ENCODE results near the gene PIP5K1B.

Gene PIP5K1B

GRCh38 chr9:68708513-68708912, 3.5 kb downstream of the PIP5K1B start:
- no peak overlapping the region for H3K27ac ChIP-seq
- in situ Hi-C loops (cut with HindIII; ENCODE audit: low pct_ligation_motif_present, low sequenced_read_pairs), result no loop called here
- no peak overlapping the region for H3K4me3 ChIP-seq (ENCODE audit: low read depth, low read length)
- DNase-seq, result no peak
- H3K36me3 ChIP-seq (replicated peaks), result no peaks in the 10 kb centered on the region
- TF ChIP-seq CTCF (IDR thresholded peaks at IDR 0.05; ENCODE audit: low read depth, low read length, missing control alignments), result no peak
- H3K27me3 ChIP-seq (replicated peaks), result peaks cover 42% of the 10 kb centered on the region

GRCh38 chr9:68709291-68710110, 4.5 kb downstream of the PIP5K1B start:
- no peaks in the 10 kb centered on the region for H3K36me3 ChIP-seq (replicated peaks)
- in situ Hi-C loops (cut with HindIII; ENCODE audit: low pct_ligation_motif_present, low sequenced_read_pairs), result no loop called here
- TF ChIP-seq CTCF (IDR thresholded peaks at IDR 0.05; ENCODE audit: low read depth, low read length, missing control alignments), result no peak
- H3K27ac ChIP-seq, result no peak overlapping the region
- peaks cover 32% of the 10 kb centered on the region for H3K27me3 ChIP-seq (replicated peaks)
- DNase-seq, result no peak
- H3K4me3 ChIP-seq (ENCODE audit: low read depth, low read length), result no peak overlapping the region

GRCh38 chr9:68710111-68710471, 5.1 kb downstream of the PIP5K1B start:
- Histone ChIP-seq H3K4me3 (ENCODE audit: low read depth, low read length) (no peak overlapping the region), H3K36me3 (replicated peaks) (no peaks in the 10 kb centered on the region), H3K27ac (no peak overlapping the region), H3K27me3 (replicated peaks) (peaks cover 28% of the 10 kb centered on the region)
- TF ChIP-seq CTCF (IDR thresholded peaks at IDR 0.05; ENCODE audit: low read depth, low read length, missing control alignments), result no peak
- in situ Hi-C loops (cut with HindIII; ENCODE audit: low pct_ligation_motif_present, low sequenced_read_pairs), result no loop called here
- DNase-seq, result no peak

- H3K27me3 ChIP-seq (replicated peaks), result peaks cover 20% of the 10 kb centered on the region
These were observed 6.2 kb downstream of the PIP5K1B start for GRCh38 chr9:68711281-68711680.

GRCh38 chr9:68711932-68712331, 6.9 kb downstream of the PIP5K1B start:
- in situ Hi-C loops (cut with HindIII; ENCODE audit: low pct_ligation_motif_present, low sequenced_read_pairs), result no loop called here
- no peak for TF ChIP-seq CTCF (IDR thresholded peaks at IDR 0.05; ENCODE audit: low read depth, low read length, missing control alignments)
- H3K27me3 ChIP-seq (replicated peaks), result peaks cover 14% of the 10 kb centered on the region
- H3K4me3 ChIP-seq (ENCODE audit: low read depth, low read length), result no peak overlapping the region
- no peak for DNase-seq
- no peak overlapping the region for H3K27ac ChIP-seq
- no peaks in the 10 kb centered on the region for H3K36me3 ChIP-seq (replicated peaks)

More at GRCh38 chr9:68711281-68711680, 6.2 kb downstream of the PIP5K1B start:
- Histone ChIP-seq H3K27ac (no peak overlapping the region), H3K4me3 (ENCODE audit: low read depth, low read length) (no peak overlapping the region), H3K36me3 (replicated peaks) (no peaks in the 10 kb centered on the region)
- in situ Hi-C loops (cut with HindIII; ENCODE audit: low pct_ligation_motif_present, low sequenced_read_pairs), result no loop called here
- no peak for TF ChIP-seq CTCF (IDR thresholded peaks at IDR 0.05; ENCODE audit: low read depth, low read length, missing control alignments)
- no peak for DNase-seq
